NOMO-1 treated with dmso at 0.1 percent for 144 hours (cell line): Measurements from ENCODE around the gene PPIL1.

Experiments
- DNase-seq: peaks from one replicate; lab custom pipeline; 2025; ENCODE audit not compliant: unreplicated experiment; lab: John Stamatoyannopoulos, UW

PPIL1 gene

DNA sequence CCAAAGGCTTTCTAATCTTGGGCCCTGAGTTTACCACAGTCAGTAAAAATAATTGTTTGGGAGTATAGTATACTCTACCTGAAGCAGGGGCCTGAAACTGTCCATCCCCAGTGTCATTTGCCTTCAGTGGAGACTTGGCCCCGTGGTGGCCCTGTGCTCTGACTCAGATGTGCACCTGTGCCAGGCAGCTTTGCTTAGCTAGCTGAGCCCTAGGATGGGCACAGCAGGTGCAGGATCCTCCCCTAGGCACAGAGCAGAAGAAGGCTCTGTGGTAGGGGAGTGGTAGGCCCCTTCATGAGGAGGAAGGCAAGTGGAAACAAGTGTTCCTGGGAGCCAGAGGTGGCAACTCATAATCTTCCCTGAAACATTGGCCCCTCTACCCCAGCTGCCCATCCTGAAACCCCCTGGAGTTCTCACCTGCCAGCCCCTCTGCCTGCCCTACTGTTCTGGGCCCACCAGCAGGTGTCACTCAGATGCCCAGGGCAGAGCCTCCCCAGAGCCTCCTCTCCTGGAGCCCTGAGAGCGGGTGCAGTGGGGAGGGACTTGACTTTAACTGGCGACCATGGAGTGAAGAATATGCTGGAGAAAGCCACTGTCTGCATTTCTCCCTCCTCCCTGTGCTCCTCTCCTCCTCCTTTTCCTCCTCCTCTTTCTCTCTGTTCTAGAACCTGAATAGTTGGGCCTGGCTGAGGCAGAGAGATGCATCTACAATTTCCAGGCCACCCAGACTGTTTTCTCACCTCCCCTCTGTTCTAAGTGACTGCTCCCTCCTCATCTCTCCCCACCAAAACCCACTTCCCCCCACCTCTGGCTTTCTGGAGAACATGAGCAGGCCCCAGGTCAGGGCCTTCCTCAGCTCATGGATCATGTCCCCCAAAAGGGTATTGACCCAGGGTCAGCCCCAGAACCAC is 38.2 kb downstream of the PPIL1 start:
- no peak for DNase-seq

DNA sequence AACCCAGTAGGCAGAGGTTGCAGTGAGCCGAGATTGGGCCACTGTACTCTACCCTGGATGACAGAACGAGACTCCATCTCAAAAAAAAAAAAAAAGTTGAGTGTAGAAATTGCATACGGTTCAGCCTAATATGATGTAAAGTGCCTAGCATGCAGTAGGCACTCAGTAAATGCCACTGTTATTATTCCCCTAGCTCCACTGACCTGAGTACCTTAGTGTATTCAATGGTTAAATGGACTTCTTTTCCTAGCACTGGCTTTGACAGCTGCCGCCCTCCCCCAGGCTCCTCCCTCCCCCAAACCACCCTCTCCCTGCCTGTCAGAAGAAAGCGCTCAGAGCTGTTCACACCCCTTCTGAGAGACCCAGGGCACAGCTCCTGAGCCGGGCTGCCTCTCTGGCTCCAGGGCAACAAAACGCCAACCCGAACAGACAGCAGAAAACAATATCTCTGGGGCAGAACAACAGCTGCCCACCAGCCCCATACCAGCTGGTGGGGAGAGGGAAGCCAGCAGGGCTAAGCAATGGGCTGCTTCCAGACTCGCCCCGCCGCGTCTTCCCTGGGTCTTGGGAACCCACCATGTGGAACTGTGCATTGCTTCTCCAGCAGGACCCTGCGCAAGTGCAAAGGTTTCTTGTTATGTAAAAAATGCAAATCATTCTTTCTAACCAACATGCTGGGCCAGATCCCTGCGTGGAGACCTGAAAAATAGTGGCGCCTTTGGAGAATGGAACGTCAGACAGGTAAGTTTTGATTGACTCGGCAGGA is 39.8 kb downstream of the PPIL1 start:
- no peak for DNase-seq

DNA sequence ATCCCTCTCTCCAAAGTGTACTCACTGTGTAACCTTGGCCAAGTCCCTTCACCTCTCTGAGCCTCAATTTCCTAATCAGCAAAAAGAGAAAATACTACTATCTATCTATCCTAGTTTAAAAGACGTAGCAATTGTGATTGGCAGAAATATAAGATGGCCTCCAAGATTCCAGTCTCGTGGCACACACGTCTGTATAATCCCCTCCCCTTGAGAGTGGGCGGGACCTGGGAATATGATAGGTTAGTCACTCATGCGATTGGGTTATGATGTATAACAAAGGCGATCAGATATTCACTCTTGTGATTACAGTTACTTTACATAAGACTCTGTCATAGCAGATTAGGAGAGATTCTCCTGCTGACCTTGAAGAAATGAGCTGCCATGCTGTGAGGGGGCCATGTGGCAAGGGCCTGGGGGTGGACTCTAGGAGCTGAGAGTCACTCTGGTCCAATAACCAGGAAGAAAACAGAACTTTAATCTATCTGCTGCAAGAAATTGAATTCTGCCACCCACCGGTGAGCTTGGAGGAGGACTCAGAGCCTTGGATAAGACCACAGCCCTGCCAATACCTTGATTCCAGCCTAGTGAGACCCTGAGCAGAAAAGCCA is 41.3 kb downstream of the PPIL1 start:
- DNase-seq: no peak

DNA sequence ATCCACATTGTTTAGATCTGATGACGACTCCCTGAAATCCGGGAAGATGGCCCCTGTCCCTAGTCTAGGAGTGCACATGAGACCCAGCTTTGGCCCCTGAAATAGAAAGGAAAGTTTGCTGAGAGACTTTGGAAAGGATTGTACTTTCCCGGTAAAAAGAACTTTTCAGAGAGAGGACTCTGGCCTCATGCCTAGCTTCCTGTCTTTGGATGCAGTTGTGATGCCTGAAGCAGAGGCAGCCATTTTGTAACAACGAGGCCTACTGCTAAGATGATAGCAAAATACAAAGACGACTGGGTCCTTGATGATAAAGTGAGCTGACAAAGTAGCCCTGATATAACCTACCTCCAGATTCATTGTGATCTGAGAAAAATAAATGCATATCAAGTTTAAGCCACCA is 42.3 kb downstream of the PPIL1 start:
- DNase-seq: no peak

- no peak for DNase-seq
Observed at GRCh38 chr6:36830577-36830976, 44.0 kb downstream of the PPIL1 start.

- no peak for DNase-seq
Observed at GRCh38 chr6:36829919-36830544, 44.6 kb downstream of the PPIL1 start.

GRCh38 chr6:36827261-36828079 is 47.1 kb downstream of the PPIL1 start:
- DNase-seq: no peak

GRCh38 chr6:36826520-36827227 is 47.9 kb downstream of the PPIL1 start:
- DNase-seq: no peak

DNA sequence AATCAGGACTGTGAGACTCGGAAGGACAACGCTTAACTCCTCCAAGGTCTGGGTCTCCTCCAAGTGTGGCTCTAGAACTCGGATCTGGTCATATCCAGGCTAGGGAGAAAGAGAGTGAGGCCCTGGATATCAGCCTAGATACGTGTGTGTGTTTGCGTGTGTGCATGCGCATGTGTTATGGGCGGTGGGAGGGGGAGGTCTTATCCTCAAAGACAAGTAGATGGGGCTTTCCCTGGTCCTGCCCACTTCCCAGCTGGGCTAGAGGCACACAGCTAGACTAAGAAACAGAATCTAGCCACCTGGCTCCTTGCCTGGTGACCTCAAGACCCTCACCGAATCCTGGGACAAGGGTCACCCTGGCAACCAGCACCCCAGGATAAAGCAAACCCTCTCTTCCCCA is 48.6 kb downstream of the PPIL1 start:
- DNase-seq: no peak

DNA sequence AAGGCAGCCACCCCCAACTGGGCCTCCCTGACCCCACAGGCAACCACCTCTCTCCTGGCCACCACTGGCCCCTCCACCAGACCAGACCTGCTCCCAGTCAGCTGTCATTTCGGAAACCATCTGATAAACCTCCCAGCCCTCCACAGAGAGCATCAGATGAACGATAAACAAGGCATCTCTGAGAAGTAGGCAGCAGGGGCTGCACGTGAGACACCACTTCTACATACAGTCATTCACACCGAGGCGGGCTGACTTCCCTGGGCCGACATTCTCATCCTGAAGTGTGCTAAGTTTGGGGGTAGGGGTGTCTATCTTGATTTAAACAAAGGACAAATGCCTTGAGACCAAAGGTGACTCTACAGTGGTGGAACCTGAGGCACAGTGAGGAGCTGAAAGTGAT is 49.2 kb downstream of the PPIL1 start:
- no peak for DNase-seq

DNA sequence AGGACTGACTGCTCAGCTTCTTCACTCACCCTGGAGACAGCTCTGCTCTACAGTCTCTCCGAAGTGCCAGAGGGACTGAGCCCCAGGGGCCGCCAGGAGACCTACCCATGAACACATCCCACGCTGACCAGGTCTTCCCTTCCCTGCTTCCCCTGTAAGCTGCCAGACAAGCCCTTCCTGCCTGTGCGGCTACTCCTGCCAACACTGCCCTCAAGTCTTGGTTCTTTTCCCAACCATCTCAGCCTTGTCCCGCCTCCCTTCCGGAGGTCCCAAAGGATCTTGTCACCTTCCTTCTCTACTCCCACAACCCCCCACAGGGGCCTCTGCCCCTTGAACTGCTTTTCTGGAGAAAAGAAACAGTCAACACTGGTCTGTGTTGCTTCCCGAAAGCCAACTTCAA is 50.4 kb downstream of the PPIL1 start:
- DNase-seq: no peak

DNA sequence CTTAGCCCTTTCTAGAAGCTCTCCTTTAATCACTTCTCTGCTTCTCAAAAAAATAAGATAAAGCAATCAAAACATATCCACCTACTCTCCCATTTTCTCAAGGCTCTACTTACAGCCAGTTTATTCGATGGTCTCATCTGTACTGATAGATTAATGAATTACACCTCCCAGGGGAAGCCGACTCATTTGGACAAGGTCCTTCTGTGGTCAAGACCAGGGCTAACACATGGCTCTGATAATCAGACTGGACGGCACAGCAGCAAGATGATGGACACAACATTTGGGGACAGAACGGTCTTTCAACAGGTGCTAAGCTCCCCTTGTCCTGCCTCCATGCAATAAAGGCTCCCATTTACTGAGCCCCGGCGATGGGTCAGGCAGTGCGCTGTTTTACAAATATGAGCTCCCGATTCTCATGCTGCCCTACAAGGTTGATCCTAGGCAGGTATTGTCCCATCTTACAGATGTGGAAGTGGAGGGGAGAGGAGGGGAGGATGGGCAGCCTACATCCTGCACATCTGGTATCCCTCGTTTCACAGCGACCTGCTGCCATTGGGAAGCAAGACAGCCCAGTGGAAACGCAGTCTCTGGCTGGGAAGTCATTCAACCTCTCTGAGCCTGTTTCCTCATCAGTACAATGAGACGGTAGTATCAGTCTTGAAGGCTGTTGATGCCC is 51.0 kb downstream of the PPIL1 start:
- DNase-seq: no peak

DNA sequence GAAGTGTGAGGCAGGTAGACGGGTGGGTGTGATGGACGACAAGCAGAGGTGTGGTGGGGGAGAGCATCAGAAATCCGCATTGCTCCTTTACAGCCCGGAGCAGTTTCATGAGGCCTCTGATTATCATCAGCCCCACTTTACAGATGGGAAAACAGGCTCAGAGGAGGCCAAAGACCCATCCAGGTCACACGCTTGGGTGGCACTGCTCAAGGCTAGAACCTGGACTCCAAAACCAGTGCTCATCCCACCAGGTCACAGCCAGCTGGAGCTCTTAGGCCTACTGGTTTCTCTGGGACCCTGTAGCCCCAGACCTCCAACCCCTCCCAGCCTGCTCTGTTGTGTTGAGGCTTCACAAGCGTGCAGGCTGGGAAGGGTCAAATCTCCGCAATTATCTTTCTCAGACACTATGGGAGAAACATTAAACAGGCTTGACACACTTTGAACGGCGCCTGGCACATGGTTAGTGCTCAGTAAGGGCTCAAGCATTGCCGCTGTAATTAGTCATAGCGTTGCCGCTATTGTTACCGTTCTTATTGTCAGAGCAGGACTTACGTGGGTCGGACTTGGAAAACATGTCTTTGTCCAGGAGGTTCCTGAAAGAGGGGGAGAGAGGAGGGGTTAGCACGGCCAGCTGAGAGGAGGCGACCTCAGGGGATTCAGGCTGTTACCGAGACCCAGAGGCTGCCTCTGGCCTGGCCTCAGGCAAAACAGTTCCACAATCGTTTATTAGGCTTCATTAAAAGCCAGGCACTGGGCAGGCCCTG is 51.9 kb downstream of the PPIL1 start:
- no peak for DNase-seq

DNA sequence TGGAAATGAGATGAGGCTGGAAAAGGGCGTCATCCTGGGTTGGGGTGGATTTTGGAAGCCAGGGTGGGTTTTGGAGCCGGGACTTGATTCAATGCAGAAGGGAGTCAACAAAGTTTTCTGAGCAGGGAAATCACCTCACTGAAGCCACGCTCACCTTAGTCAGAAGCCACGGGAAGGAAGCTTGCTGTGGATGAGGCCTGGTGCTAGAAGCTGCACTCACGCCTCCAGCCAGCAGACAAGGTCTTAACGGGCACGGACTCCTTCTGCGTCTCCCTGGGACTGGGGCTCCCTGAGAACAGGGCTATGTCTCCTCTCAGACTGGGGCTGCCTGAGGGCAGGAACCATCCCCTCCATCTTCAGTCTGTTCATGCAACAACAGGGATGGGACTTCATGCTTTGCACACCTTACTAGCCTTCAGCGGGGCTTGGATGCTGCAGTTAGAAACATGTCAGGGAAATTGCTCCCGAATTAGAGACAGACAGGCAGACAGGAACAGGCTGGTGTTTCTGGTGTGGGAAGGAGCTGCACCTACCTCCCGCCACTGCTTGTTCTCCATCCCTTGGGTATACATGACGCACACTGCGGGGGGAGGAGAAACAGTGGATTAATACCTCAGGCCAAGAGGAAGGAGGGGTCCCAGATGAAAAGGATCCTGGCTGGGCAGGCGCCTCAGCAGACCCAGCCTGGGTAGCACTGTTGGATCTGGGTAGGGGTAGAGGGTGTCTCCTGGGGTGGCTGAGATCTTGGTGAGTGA is 52.8 kb downstream of the PPIL1 start:
- DNase-seq: no peak

DNA sequence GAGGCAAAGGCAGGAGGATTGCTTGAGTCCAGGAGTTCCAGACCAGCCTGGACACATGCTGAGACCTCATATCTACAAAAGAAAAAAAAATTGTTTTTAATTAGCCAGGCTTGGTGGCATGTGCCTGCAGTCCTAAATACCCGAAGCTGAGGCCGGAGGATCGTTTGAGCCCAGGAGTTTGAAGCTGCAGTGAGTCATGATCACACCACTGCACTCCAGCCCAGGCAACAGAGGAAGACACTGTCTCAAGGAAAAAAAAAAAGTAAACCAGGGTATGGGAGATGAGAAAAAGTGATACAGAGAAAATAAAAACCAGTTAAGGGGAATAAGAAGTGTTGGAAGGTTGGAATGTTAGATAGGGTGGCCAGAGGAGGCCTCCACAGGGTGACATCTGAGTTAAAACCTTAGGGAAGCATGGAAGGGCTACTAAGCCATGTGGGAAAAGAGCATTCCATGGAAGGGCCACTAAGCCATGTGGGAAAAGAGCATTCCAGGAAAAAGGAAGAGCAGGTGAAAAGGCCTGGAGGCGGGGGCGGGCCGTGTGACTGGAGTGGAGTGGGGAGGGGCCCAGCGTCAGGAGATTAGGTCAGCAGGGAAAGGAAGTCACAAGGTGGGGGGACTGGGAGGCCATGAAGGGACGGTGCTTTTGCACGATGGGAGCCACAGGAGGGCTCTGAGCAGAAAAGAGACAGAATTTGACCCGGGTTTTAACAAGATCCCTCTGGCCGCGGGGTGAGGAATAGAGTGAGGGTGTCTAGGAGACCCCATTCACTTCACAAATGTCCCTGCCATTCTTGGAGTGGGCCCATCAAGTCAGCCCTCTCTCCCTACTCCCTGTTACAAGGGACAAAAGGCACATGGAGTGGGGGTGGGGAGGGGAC is 53.7 kb downstream of the PPIL1 start:
- no peak for DNase-seq

DNA sequence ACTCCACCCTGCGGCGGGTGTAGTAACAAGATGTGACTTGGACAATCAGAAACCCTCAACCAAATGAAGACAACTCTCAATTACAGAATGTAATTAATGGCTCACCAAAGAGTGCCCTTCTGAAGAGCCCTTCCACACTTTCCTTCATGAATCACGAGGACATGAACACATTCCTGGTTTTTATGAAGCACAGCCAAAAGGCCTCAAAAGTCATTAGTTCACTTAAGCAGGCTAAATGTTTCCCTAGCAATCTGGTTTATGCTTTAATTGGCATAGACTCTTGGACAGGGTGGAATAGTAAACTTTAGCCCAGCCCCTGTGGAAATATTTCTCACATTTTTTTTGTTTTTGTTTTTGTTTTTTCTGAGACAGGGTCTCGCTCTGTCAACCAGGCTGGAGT is 55.8 kb downstream of the PPIL1 start:
- no peak for DNase-seq

DNA sequence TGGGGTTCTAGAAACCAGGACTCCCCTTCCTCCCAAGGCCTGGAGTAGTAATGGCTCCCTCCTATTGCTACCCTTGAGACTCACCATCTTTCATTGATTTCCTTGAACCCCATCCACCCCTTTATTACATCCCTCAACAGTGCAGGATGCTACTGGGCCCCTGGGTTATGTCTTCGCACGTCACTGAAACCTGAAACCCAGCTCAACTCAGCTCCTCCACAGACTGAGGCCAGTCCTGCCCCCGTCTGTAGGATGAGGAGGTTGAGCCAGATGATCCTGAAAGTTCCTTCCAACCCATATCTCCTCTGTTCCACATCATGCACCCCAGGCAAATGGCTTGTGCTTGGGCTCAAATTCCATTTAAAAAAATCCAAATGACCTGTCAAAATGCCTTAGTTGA is 56.8 kb downstream of the PPIL1 start:
- no peak for DNase-seq
